Muscle of arm (tissue), 12 donors: Measurements from ENCODE around the gene LASP1. TPM values are rescaled to one million over a fixed set of nuclear protein-coding genes. Genes with fewer than 3 reads are reported as not detected.
A peak's percentile ranks its signal among the peaks of the same experiment; 100 is the strongest.

ENCODE experiments used
- DNase-seq: peaks from one replicate; pipeline ENCODE4 v3.0.0-alpha.2; 2013
- polyA plus RNA-seq, 12 donors: library from polyadenylated mRNA; unstranded; fragments of 120-200 nt; gene quantifications; one replicate each; pipeline ENCODE4 v1.2.1, GENCODE V29; 2013; ENCODE audit not compliant: insufficient read length in 12 of 12

Gene LASP1
- polyA plus RNA-seq, 12 donors = 67.3 to 159 (median 80.6) TPM; not detected in 1

DNA sequence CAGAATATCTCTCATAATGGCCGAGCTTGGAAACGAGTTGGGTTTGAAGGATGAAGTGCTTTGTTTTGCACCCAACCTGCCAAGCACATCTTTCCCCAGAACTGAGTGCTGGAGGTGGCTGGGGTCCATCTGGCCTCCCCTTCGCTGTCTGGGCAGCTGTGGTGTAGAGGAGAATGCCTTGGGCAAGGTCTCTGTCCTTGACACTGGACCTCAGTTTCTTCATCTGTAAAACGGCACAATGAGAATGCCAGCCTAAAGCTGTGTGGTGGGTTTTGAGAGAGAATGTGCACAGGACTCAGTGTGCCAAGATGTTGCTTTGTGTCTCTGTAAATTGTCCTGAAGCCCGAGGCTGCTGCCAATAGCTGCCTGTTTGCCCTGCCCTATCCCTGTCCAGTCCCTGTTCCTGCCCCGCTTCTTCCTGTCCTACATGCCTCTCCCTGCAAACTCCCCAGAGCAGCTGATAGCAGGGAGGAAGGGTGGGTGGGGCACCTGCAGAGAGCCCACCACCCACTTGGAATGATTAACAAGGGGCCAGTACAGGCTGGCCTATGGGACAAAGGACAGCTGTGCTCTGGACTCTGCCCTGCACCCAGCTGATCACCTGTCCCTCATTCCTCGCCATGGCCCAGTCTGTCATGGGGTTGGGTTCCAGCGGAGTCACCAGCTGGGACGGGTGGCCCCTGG is 15.3 kb downstream of the LASP1 start:
- DNase-seq = no peak

DNA sequence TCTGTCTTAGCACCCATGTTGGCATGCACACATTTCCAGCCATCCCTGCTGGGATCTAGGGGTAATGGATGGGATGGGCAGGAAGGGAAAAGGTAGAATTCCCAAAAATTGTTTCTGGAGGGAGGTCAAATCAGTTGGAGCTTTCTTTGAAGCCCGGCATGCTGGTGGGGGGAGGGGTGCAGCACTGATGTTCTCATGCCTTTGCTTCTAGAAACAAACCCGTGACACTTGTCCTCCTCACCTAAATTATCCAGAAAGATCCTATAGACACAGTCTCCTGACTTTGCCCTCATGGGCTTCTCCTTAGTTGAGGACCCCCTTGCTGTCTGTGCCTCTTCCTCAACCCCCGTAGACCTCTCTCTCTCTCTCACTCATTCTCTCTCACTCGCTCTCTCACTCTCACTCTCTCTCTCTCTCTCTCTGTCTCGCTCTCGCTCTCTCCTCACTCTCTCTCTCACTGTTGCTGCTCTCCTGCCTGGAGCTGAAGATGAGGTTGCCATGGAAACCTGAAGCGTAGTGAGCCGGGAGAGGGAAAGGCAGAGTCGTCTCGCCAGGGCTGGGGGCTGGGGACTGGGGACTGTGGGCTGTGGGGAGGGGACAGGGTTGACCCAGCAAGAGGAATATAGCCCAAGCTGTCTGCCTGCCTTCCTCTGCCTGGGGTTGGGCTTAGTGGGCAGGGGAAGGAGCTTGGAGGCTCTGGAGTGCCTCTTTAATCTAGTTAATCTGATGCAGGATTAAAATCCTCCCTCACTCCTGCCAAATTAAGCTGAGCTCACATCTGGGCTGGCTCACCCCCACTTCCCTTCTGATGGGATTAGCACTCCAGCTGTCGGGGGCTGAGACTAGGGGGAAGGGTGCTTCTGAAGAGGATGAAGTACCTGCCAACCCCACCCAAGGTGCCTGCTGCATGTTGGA is 16.1 kb downstream of the LASP1 start:
- DNase-seq = no peak

DNA sequence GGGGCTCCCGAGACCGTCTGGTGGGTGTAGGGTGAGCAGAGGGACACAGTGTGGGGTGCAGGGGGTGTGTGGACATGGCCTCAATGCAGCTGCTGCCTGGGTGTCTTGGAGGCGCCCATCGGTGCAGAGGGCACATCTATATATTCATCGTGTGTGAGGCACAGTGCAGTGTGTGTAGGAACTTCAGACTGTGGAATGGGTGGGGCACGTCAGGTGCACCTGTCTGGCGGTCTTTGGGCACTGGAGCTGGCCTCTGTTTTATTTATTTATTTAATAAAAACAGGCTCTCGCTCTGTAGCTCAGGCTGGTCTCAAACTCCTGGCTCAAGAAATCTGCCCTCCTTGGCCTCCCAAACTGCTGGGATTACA is 16.8 kb downstream of the LASP1 start:
- DNase-seq = no peak

DNA sequence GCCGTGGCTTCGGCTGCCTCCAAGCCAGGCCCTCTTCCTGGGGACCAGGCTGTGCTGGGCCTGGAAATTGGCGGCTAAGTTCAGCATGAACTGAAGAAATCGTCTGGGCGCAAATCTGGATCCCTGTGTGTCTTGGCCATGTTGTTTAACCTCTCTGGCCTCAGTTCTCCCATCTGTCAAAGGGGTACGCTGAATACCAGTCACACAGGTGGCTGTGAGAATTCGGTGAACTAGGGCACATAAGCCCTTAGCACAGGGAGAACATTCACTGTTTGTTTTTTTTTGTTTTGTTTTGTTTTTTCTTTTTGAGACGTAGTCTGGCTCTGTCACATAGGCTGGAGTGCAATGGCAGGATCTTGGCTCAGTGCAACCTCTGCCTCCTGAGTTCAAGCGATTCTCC is 19.0 kb downstream of the LASP1 start:
- DNase-seq = no peak

DNA sequence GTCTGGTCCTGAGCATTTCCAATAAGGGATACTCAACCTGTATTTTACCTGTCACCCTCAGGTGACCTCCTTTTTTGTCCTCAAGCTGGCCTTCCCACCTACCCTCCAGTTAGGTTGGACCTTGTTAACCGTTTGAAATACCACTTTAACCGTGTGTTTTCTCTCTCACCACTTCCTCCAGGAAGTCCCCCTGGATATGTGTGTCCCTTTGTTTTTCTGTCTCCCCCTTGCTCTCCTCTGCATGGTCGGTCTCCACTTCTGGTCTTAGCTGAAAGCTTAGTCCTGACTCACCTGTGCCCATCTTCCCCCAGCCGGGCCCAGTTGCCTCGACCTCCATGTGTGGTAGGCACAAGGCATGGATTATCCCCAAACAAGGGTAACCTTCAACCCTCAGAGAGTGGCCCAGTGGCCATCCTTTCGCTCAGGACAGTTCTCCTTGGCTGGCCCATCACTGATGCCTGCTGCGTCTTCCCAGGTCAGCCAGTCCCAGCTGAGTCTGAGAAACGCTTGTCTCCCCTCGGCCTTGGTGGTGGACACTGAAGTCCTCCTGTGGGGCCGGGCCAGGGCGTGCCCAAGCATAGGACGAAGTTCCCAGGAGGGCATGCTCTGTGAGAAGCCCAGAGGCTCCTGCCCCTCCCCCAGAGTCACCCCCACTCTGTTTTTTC is 20.0 kb downstream of the LASP1 start:
- no peak for DNase-seq

DNA sequence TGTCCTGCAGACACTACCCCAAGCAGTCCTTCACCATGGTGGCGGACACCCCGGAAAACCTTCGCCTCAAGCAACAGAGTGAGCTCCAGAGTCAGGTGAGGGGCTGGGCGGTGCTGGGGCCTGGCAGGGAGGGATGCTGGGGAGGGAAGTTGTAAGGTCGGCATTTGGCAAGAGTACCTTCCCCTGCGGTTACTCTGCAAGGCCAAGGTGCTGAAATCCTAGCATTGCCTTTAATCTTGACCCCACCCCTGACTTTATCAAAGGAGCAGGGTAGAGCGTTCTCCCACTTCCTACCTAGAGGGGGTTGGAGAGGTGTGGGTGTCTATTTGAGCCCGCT is 20.5 kb downstream of the LASP1 start:
- no peak for DNase-seq

DNA sequence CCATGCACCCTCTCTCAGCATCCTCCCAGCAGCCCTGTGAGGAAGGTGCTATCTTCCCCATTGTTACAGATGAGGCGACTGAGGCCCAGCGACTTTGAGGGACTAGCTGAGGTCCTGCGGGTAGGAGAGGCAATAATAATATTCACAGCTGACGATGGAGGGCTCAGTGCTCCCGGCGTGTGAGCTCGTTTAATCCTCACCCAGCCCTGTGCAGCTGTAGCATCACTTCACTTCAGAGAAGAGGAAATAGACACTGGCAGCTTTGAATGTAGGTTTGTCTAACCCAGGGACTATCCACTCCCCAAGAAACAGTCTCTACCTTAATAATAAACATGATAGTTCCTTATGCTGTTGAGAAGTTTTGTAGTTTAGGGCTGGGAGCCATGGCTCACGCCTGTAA is 21.6 kb downstream of the LASP1 start:
- DNase-seq = no peak

DNA sequence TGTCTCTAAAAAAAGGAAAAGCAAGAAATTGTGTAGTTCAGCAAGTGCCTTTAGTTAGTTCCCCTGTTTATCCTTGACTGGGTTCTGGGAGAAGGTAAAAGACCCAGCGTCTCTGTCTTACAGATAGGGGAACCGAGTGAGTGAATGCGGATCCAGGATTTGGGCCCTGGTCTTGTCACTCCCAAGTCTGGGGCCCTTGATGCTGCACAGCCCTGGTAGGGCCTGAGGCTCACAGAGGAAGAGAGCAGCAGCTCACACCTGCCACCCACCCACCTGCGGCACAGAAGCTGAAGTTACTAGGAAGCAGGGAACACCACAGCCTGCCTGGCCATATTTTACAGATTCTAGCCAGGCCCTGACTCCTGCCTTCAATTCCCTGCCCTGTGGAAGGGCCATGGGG is 22.2 kb downstream of the LASP1 start:
- no peak for DNase-seq

DNA sequence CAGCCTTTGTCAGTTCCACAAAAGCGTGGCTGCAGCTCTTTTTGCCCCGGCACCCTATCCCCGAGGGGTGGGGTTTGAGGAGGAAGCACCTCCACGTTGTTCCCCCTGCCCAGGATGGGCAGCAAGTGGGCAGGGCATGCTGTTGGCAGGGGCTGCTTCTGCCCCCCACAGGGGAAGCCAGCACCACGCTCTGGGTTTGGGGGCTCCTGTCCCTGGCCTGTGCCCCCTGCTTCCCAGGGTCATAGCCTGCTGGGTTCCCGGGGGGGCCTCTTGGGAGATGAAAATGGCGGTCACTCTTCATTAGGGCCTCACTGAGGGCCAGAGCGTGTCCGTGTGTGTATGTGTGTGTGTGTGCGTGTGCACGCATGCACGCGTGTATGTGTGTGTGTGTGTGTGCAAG is 22.8 kb downstream of the LASP1 start:
- no peak for DNase-seq

DNA sequence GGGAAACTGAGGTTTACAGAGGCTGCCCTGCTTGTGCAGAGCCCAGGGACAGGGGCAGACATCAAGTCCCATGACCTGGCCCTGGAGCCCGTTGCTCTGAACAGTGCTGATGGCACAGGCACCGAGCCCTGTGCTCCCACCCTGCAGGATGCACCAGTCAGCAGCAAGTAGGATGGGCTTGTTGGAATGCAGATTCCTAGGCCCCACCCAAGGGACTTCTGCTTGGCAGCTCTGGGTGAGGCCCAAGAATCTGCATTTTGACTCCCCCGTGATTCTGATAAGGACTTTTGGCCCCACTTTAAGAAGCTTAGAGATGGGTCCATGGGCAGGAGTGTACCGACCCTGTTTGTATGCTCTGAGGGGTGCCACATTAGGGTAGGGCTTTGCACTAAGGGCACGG is 23.3 kb downstream of the LASP1 start:
- no peak for DNase-seq

DNA sequence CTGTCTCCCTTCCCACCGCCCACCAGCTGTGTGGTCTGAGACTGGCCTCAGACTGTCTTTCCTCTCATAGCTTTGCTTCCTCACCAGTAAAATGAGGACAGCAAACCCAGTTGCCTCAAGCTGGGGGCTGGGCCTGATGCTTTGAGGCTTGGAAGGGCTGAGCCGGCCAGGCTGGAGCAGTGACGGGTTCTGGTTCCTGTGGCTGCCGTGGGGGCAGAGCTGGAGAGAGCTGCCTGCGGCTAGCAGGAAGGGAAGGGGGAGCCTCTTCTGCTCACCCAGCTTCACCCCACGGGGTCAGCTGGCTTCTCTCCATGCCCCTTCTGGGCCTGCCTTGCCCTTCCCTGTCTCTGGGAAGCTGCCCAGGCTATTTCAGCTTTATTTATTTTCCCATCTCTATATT is 23.7 kb downstream of the LASP1 start:
- DNase-seq = no peak

DNA sequence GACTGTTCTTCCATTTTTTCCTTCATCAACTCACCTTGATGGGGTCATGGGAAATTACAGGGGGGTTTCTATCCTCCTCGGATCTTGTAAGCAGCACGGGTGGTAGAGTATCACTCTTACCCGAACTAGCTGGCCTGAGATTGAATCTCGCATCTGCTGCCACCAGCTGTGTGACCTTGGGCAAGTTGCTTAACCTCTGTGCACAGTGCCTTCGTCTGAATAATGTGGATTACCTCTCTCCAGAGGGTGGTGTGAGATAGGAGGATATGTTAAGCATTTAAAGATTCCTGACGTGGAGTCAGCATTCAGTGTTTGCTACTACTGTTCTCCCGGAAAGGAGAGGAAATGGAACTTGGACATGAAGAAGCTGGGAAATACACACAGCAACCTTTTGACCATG is 24.4 kb downstream of the LASP1 start:
- DNase-seq = no peak

DNA sequence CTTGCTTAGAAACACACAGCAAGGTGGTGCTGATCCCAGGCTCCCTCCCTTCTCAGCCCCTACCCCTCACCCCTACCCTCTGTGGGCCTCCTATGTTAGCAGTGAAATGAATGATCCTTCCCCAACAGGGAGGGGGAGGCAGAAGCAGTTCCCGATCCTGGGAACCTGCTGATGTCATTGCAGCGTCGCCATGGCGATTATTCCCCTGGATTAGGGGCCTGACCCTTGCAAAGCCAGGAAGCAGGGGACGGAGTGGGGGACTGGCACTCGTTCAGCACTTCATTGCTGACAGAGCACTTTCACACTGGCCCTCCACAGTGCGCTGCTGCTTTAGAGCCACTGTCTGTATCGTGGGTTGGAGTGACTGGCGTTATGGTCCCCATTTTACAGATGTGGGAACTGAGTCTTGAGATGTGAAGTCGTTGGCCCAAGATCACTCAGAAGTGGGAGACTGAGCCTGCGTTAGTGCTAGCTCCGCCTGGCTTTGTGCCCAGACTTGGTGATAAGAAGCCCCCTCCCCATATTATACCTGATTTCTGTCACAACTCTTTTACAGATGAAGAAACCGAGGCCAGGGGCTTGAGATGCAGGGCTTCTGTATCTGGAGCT is 26.6 kb downstream of the LASP1 start:
- no peak for DNase-seq

DNA sequence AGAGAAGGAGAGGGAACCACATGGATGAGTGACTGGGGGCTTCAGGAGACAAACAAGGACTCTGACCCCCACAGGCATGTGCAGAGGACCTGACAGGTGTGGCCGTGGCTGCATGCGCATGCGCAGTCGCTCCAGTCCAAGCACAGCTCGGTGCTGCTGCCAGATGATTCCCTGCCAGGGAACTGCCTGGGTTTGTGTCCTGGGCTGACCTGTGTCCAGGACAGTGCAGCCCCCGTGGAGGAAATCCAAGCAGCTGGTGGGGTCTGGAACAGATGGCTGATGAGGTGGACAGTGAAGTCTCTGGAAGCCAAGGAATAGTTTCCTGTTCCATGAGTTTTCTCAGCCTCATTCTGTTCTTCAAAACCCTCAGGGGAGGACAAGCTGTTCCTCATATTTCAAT is 27.3 kb downstream of the LASP1 start:
- DNase-seq = peak; percentile 77

DNA sequence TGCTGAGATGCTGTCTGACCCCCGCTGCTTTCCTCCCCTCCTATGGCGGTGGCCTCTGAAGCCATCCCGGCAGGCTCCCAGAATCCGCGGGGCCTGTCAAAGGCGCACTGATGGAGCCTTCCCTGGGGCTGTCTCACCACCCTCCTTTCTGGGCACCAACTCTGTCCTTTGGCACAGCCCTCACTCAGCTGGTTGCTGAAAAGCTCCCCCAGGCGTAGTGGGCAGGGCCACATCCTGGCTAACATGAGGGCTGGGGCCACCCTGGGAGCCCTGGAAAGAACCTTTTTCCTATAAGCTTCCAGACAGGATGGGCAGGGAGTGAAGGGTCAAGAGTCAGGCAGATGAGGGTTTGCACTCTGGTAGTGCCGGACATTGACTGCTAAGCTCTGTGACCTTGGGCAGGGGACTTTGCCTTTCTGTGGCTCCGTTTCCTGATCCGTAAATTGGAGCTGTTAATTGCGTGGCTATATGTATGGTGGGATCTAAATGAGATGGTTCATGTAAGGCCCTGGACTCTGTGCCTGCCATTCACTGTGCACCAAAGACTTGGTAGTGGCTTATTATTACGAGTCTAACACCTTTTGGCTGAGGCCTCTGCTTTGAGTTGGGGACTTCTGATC is 27.9 kb downstream of the LASP1 start:
- no peak for DNase-seq

DNA sequence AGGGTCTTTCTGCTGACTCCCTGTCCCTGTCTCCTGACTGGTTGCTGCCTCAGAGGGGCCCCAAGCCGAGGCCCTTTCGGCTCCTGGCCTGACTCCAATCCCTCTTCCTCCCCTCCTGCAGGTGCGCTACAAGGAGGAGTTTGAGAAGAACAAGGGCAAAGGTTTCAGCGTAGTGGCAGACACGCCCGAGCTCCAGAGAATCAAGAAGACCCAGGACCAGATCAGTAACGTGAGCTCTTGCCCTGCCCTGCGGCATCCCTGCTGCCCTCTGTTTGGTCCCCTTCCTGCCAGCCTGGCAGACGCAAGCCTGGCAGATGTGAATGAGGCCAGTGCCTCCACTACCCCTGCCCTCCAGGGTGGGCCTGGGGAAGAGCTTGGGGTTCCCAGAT is 28.4 kb downstream of the LASP1 start:
- DNase-seq = no peak

DNA sequence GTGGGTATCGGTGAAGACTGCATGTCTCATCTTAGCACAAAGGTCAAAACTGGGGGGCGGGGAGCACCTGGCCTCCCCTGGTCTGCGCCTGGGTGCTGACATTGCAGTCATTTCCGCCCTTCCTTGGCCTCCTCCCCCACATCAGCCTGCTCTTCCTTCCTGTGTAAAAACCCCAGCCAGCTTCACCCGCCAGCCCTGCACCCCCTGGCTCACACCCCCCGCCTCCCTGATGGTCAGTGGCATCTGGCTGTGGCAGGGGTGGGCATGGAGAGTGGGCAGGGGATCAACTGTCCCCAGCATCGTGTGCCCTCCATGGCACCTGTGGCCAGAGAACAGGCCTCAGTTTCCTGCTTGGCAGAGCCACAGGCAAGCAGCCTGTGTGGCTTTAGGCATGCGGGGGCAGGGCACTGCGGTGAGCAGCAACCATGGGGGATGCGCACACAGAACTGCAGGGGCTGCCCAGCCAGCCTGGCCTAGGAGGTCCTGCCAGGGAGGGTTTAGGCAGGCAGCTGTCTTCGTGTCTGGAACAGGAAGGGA is 29.0 kb downstream of the LASP1 start:
- DNase-seq = no peak

DNA sequence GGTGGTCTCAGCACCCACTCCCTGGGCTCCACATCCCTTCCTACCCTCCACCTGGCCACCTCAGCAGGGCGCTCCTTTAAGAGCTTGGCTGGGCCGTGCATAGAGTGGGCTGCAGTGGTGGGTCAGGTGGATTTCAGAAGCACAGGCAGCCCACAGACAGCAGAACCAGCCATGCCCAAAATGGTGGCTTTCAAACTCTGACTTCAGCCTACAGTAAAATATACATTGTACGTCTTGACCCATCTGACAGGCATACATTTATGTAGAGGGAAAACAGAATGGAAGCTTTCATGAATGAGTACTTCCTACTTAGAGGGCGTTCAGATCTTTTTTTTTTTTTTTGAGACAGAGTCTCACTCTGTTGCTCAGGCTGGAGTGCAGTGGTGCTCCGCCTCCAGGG is 29.6 kb downstream of the LASP1 start:
- no peak for DNase-seq

DNA sequence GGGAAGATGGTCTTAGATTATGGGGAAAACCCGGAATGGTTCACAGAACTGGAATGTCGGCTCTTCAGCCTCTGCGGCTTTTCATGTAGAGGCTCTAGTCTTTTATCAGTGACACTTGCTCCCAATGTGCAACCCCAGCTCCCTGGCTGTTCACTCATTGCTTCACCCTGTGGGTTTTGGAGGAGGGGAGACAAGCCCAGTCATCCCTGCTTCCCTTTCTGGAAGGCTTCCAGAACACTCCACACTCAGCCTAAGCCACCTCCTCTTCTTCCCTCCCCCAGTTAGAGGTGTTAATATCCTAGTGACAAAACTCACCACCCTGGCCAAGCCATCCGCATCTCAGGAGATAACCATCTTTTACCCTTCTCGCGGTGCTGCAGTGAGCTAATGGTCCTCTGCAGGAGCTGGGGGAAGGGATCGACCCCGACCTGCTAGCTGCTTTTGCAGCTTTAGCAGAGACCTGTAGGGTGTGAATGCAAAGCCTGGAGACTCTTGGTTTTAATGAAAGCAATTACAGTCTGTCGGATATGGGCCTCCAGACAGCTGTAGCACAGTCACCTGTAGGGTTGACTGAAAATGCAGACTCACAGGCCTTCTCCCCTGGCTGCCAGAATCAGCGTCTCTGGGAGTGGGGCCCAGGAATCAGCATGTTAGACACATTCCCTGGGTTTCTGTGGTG is 31.3 kb downstream of the LASP1 start:
- DNase-seq = no peak

DNA sequence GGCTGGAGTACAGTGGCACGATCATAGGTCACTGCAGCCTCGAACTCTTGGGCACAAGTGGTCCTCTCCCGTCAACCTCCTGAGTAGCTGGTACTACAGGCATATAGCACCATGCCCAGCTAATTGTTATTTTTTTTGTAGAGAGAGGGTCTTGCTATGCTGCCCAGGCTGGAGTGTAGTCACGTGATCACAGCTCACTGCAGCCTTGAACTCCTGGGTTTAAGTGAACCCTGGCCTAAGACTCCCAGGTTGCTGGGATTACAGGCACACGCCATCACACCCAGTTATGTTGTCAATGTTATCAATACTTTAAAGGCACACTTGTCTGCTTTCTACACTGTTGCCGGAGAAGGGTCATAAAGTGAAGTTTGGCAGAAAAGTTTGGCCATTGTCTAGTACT is 33.5 kb downstream of the LASP1 start:
- no peak for DNase-seq

DNA sequence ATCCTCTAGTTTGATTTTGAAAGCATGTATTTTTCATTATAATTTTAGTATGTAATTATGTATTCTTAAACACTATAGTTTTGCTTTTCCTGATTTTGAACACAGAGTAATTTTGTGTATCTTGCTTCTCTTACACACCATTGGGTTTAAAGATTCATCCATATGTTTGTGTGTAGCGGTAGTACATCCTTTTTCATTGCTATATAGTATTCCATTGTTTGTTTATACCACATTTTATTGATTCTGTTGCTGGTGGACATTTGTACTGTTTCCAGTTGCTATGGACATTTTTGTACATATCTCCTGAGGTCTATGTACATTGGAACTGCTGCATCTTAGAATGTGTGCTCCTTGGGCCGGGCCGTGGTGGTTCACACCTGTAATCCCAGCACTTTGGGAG is 35.0 kb downstream of the LASP1 start:
- no peak for DNase-seq
